Rectal smooth muscle tissue (tissue), 1 donor: ENCODE results near the gene MRPS12.
"Not testable (repeated sequence)": the region's sequence is repeated elsewhere in the genome, so short reads cannot be mapped to it uniquely, and the experiment has no call there.

Experiments used
- H3K27ac ChIP-seq: one replicate; pipeline ENCODE4 v1.7.0; 2013; ENCODE audit warnings: low read depth, low read length, inconsistent platforms
- H3K27me3 ChIP-seq: one replicate; pipeline ENCODE4 v1.7.0; 2013; ENCODE audit warnings: low read length; ENCODE audit not compliant: control insufficient read depth, insufficient read depth
- H3K36me3 ChIP-seq: one replicate; pipeline ENCODE4 v1.7.0; 2013; ENCODE audit warnings: low read length; ENCODE audit not compliant: control insufficient read depth, insufficient read depth
- H3K4me1 ChIP-seq: one replicate; pipeline ENCODE4 v1.7.0; 2013; ENCODE audit warnings: low read length; ENCODE audit not compliant: control insufficient read depth, insufficient read depth
- H3K4me3 ChIP-seq: one replicate; pipeline ENCODE4 v1.7.0; 2013; ENCODE audit warnings: low read length
- H3K9ac ChIP-seq: one replicate; pipeline ENCODE4 v1.7.0; 2013; ENCODE audit warnings: low read length

Gene MRPS12

GRCh38 chr19:38929929-38930775, 592 bp upstream of the MRPS12 start, which contains the start of gene SARS2:
Gene SARS2, minus strand, starts transcription at chr19:38930763. Its CDS starts 27 bp downstream, at chr19:38930736.
- Histone ChIP-seq H3K27me3 (no peaks in the 10 kb centered on the region), H3K27ac (peak within 1 kb of the TSS; percentile 94), H3K4me3 (peak within 1 kb of the TSS; percentile 79), H3K36me3 (peaks cover 11% of the 10 kb centered on the region), H3K9ac (peak within 1 kb of the TSS; percentile 53), H3K4me1 (peaks cover 7% of the 10 kb centered on the region)

GRCh38 chr19:38931521-38931793, 713 bp downstream of the MRPS12 start:
- peaks cover 7% of the 10 kb centered on the region for H3K4me1 ChIP-seq
- H3K27ac ChIP-seq, result no peak overlapping the region
- peaks cover 11% of the 10 kb centered on the region for H3K36me3 ChIP-seq
- H3K27me3 ChIP-seq, result no peaks in the 10 kb centered on the region
- H3K4me3 ChIP-seq, result peak overlapping the region; percentile 79
- peak overlapping the region; percentile 53 for H3K9ac ChIP-seq

GRCh38 chr19:38932425-38933179, 1.9 kb downstream of the MRPS12 start:
- Histone ChIP-seq H3K36me3 (peaks cover 11% of the 10 kb centered on the region), H3K27ac (no peak overlapping the region), H3K27me3 (no peaks in the 10 kb centered on the region), H3K4me3 (no peak overlapping the region), H3K4me1 (peaks cover 7% of the 10 kb centered on the region), H3K9ac (no peak overlapping the region)

- Histone ChIP-seq H3K27ac (no peak overlapping the region), H3K9ac (no peak overlapping the region), H3K4me3 (no peak overlapping the region), H3K4me1 (peaks cover 7% of the 10 kb centered on the region), H3K27me3 (no peaks in the 10 kb centered on the region), H3K36me3 (peaks cover 11% of the 10 kb centered on the region)
These were observed 2.8 kb downstream of the MRPS12 start for GRCh38 chr19:38933544-38933943.

GRCh38 chr19:38939957-38940356, 9.2 kb downstream of the MRPS12 start:
- no peaks in the 10 kb centered on the region for H3K36me3 ChIP-seq
- H3K9ac ChIP-seq, result no peak overlapping the region
- H3K27me3 ChIP-seq, result no peaks in the 10 kb centered on the region
- H3K4me3 ChIP-seq, result no peak overlapping the region
- H3K4me1 ChIP-seq, result no peaks in the 10 kb centered on the region
- no peak overlapping the region for H3K27ac ChIP-seq

- H3K27ac ChIP-seq, H3K9ac ChIP-seq, H3K36me3 ChIP-seq, H3K4me1 ChIP-seq, H3K4me3 ChIP-seq, H3K27me3 ChIP-seq: not testable (repeated sequence)
These were observed 10.7 kb downstream of the MRPS12 start for GRCh38 chr19:38941466-38941865.

- Histone ChIP-seq H3K27ac (no peak overlapping the region), H3K36me3 (no peaks in the 10 kb centered on the region), H3K4me3 (no peak overlapping the region), H3K27me3 (no peaks in the 10 kb centered on the region), H3K4me1 (no peaks in the 10 kb centered on the region), H3K9ac (no peak overlapping the region)
These were observed 11.2 kb downstream of the MRPS12 start for GRCh38 chr19:38941979-38942378.

- Histone ChIP-seq H3K27ac (no peak overlapping the region), H3K9ac (no peak overlapping the region), H3K4me1 (no peaks in the 10 kb centered on the region), H3K36me3 (no peaks in the 10 kb centered on the region), H3K4me3 (no peak overlapping the region), H3K27me3 (no peaks in the 10 kb centered on the region)
These were observed 11.9 kb downstream of the MRPS12 start for GRCh38 chr19:38942471-38943181.

- H3K9ac ChIP-seq, result no peak overlapping the region
- H3K4me1 ChIP-seq, result peaks cover 1% of the 10 kb centered on the region
- H3K36me3 ChIP-seq, result no peaks in the 10 kb centered on the region
- H3K27me3 ChIP-seq, result no peaks in the 10 kb centered on the region
- H3K4me3 ChIP-seq, result no peak overlapping the region
- H3K27ac ChIP-seq, result no peak overlapping the region
These were observed 14.3 kb downstream of the MRPS12 start for GRCh38 chr19:38944981-38945506.

GRCh38 chr19:38945562-38946228, 15.0 kb downstream of the MRPS12 start:
- no peaks in the 10 kb centered on the region for H3K27me3 ChIP-seq
- peaks cover 4% of the 10 kb centered on the region for H3K4me1 ChIP-seq
- no peak overlapping the region for H3K4me3 ChIP-seq
- no peak overlapping the region for H3K9ac ChIP-seq
- H3K27ac ChIP-seq, result no peak overlapping the region
- no peaks in the 10 kb centered on the region for H3K36me3 ChIP-seq

- no peak overlapping the region for H3K4me3 ChIP-seq
- H3K36me3 ChIP-seq, result no peaks in the 10 kb centered on the region
- no peak overlapping the region for H3K9ac ChIP-seq
- H3K27me3 ChIP-seq, result no peaks in the 10 kb centered on the region
- H3K4me1 ChIP-seq, result peaks cover 4% of the 10 kb centered on the region
- H3K27ac ChIP-seq, result no peak overlapping the region
These were observed 15.7 kb downstream of the MRPS12 start for GRCh38 chr19:38946229-38947010.
